ENCODE results near the gene MYO5C. TPM values are rescaled to one million over a fixed set of nuclear protein-coding genes. Genes with fewer than 3 reads are reported as not detected.
"Not testable (repeated sequence)": the region's sequence is repeated elsewhere in the genome, so short reads cannot be mapped to it uniquely, and the experiment has no call there.

The MYO5C gene
- polyA plus RNA-seq, 6 donors from 2014 or later, result 0.08 to 0.32 (median 0.22) TPM; not detected in 2

DNA sequence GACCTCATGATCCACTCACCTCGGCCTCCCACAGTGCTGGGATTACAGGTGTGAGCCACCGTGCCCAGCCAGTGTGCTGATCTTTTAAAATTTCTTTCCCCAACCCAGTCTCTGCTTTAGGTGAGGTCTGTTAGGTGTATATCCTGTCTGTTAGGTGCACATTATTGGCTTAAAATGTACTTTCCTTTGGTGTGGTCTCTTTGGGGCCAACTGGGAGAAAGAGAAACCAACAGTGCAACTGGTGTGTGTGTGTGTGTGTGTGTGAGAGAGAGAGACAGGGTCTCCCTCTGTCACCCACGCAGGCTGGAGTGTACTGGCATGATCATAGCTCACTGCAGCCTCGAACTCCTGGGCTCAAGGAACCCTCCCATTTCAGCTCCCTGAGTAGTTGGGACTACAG is 54.1 kb downstream of the MYO5C start:
- Mint-ChIP-seq H3K4me3 (no peak overlapping the region), H3K4me1 (peaks cover 38 to 51% (median 45%) of the 10 kb centered on the region in 3 donors), H3K36me3 (no peaks in the 10 kb centered on the region), H3K27me3 (no peaks in the 10 kb centered on the region), H3K9me3 (peaks cover 0 to 3% (median 0%) of the 10 kb centered on the region in 7 donors), H3K27ac (peak overlapping the region in 3 of 6 donors; percentile 38 to 81 (median 57))
- ATAC-seq (ENCODE audit: low read depth in 2 of 2) (no peak), DNase-seq (no peak)

DNA sequence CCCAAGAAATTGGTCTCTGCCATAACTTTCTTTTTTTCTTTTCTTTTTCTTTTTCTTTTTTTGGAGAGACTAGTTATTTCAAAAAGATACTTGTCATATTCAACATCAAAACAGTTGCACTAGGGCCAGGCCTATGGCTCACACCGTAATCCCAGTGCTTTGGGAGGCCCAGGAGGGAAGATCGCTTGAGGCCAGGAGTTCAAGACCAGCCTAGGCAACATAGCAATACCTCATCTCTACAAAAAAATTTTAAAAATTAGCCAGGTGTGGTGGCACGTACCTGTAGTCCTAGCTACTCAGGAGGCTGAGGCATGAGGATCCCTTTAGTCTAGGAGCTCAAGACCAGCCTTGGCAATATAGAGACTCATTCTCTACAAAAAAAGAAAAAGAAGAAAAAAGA is 55.4 kb downstream of the MYO5C start:
- no peak overlapping the region for H3K27ac Mint-ChIP-seq
- peaks cover 0 to 3% (median 0%) of the 10 kb centered on the region in 7 donors for H3K9me3 Mint-ChIP-seq
- DNase-seq (no peak), ATAC-seq (ENCODE audit: low read depth in 2 of 2) (no peak)
- H3K4me1 Mint-ChIP-seq, result peaks cover 49 to 62% (median 59%) of the 10 kb centered on the region in 3 donors
- H3K4me3 Mint-ChIP-seq, result peak overlapping the region in 1 of 8 donors; percentile 54
- H3K27me3 Mint-ChIP-seq, result no peaks in the 10 kb centered on the region
- no peaks in the 10 kb centered on the region for H3K36me3 Mint-ChIP-seq

DNA sequence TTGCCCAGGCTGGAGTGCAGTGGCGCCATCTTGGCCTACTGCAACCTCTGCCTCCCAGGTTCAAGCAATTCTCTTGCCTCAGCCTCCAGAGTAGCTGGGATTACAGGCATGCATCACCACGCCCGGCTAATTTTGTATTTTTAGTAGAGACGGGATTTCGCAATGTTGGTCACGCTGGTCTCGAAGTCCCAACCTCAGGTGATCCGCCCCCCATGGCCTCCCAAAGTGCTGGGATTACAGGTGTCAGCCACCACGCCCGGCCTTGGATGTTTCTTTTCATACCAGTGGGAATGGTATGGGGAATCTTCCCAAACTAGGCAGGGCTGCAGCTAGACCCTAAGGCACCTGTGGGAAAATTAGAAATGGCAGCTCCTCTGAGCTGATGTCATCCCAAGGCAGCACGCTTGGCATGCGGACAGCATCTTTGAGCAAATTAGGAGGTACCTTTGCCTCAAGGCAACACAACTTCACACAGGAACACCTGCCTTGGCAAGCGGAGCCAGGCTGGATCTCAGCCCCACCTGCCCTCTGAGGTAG is 56.5 kb downstream of the MYO5C start:
- H3K36me3 Mint-ChIP-seq; H3K27me3 Mint-ChIP-seq; H3K9me3 Mint-ChIP-seq; H3K4me3 Mint-ChIP-seq; DNase-seq; ATAC-seq (ENCODE audit: low read depth in 2 of 2): not testable (repeated sequence)
- peaks cover 53 to 70% (median 61%) of the 10 kb centered on the region in 3 donors for H3K4me1 Mint-ChIP-seq
- peak overlapping the region in 3 of 6 donors; percentile 14 to 100 (median 100) for H3K27ac Mint-ChIP-seq

DNA sequence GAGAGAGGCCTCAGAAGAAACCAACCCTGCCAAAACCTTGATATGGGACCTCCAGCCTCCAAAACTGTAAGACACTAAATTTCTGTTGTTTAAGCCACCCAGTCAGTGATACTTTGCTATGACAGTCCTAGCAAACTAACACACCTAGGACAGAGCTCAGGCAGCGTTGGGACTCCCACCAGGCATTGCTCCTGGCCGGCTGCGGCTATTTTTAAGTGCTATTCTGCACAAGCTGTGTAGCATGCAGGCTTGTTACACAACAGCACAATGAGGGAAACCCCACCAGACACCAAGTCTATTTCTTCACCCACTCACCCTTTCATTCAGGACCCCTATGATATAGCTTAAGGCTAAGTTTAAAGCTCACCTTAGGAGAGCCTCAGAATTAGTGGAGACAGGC is 57.5 kb downstream of the MYO5C start:
- peaks cover 58 to 74% (median 66%) of the 10 kb centered on the region in 3 donors for H3K4me1 Mint-ChIP-seq
- H3K4me3 Mint-ChIP-seq, result no peak overlapping the region
- no peaks in the 10 kb centered on the region for H3K27me3 Mint-ChIP-seq
- H3K27ac Mint-ChIP-seq, result peak overlapping the region in 5 of 6 donors; percentile 75 to 100 (median 100)
- peaks cover 0 to 3% (median 0%) of the 10 kb centered on the region in 7 donors for H3K9me3 Mint-ChIP-seq
- H3K36me3 Mint-ChIP-seq, result no peaks in the 10 kb centered on the region
- DNase-seq (no peak), ATAC-seq (ENCODE audit: low read depth in 2 of 2) (no peak)

DNA sequence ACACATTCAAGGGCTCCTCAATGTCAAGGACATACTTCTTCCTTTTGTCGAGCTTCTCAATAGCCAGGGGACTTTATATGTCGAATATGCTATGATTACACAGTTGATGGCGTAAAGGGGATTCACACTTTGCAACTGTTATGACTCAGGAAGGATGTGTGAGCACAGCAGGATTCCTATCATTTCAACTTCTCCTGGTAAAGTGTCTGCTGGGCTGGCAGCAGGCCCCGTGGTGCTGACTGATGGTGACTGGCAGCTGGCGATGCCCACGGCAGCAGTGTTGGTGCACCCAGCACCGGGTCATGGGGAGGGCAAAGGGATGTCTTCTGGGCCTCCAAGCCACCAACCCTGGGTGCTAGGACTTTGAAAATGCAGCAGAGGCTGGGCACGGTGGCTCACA is 59.6 kb downstream of the MYO5C start:
- Mint-ChIP-seq H3K9me3 (no peaks in the 10 kb centered on the region), H3K4me1 (peaks cover 60 to 74% (median 72%) of the 10 kb centered on the region in 3 donors), H3K36me3 (no peaks in the 10 kb centered on the region), H3K27me3 (no peaks in the 10 kb centered on the region), H3K4me3 (peak overlapping the region; percentile 68 to 96 (median 80)), H3K27ac (peak overlapping the region; percentile 95 to 100 (median 100))
- DNase-seq, result no peak
- peak in 1 of 2 donors; percentile 11 for ATAC-seq (ENCODE audit: low read depth in 2 of 2)

DNA sequence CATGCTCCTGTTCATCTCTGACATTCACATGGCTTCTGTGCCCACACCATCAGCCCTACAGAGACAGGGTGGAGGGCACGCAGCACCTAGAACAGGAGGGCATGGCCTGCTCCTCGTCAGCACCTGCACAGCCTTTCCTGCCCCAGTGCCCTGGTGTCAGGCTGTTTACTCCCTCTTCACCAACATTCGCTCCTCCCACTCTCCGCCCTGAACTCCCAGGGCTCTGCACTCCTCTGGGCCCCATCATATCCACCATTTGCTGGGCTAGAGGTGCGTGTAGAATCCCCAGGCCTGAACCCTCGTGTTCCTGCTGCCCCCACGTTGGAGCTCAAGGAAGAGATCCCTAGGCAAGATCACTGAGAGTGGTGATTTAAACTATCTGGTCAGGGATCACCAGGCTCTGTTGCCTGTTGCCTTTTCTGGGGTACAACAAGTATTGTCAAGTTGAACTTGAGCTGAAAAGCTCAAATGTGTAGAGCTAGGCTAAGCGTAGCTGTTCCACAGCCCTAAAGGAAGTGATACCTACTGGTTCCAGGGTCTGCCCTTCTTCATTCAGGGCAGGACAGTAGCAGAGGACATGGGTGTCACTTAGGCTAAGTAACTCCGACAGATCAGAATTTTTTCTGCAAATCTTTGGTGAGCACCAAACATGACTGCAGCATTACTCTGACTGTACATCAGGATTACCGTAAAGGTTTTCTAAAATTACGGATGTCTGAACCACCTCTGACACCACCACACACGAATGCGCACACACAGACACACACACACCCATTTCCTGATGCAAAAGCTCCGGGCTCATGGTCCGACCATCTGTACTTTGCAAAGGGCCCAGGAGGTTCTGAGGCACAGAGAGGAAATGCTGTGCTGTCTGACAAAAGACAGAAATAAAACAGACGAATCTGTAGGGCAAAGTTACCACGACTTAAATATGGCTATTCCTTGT is 60.7 kb downstream of the MYO5C start:
- Mint-ChIP-seq H3K9me3 (no peaks in the 10 kb centered on the region), H3K4me1 (peaks cover 60 to 81% (median 74%) of the 10 kb centered on the region in 3 donors), H3K4me3 (peak overlapping the region; percentile 70 to 96 (median 86)), H3K36me3 (no peaks in the 10 kb centered on the region), H3K27me3 (no peaks in the 10 kb centered on the region), H3K27ac (peak overlapping the region; percentile 99 to 100 (median 100))
- DNase-seq (peak; percentile 79), ATAC-seq (ENCODE audit: low read depth in 2 of 2) (peak; percentile 66 to 69)

DNA sequence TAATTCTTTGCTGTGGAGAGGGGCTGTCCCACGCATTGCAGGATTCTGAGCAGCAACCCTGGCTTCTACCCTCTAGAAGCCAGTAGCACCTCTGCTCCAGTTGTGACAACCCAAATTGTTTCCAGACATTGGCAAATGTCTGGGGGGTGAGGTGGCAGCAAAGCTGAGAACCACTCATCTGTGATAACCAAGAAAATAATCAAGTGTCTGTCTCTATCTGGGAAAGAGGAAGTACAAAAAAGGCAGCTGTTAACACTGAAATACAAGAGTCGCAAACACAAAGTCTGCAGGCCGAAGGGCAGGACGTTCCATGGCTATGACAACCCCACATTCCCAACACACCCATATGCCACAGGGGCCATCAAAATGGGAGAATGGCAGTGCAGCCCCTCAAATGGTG is 62.2 kb downstream of the MYO5C start:
- ATAC-seq (ENCODE audit: low read depth in 2 of 2) (peak; percentile 45 to 56), DNase-seq (peak; percentile 82)
- H3K27ac Mint-ChIP-seq, result peak overlapping the region; percentile 94 to 100 (median 100)
- H3K4me1 Mint-ChIP-seq, result peaks cover 58 to 90% (median 70%) of the 10 kb centered on the region in 3 donors
- no peaks in the 10 kb centered on the region for H3K9me3 Mint-ChIP-seq
- H3K27me3 Mint-ChIP-seq, result no peaks in the 10 kb centered on the region
- peak overlapping the region; percentile 70 to 96 (median 90) for H3K4me3 Mint-ChIP-seq
- H3K36me3 Mint-ChIP-seq, result no peaks in the 10 kb centered on the region

DNA sequence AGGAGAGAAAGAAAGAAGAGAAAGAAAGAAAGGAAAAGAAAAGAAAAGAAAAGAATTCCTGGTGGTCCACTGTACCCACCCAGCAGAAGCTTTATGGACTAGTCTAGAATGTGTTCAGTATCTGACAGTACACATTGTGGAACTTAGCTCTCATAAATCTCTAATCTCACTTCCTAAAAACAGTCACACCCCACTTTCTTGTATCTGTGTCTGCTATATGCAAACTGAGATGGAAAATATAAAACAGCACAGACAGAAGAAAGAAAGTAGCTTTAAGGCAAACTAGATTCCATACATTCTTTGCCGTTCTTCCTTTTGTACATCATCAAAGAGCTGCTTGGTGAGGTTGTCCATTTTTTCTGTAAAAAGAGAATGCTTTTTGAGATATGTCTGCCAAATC is 63.3 kb downstream of the MYO5C start:
- ATAC-seq (ENCODE audit: low read depth in 2 of 2) (peak; percentile 42 to 49), DNase-seq (peak; percentile 75)
- H3K4me1 Mint-ChIP-seq, result peaks cover 51 to 86% (median 63%) of the 10 kb centered on the region in 3 donors
- no peaks in the 10 kb centered on the region for H3K9me3 Mint-ChIP-seq
- H3K27me3 Mint-ChIP-seq, result no peaks in the 10 kb centered on the region
- no peaks in the 10 kb centered on the region for H3K36me3 Mint-ChIP-seq
- peak overlapping the region; percentile 78 to 91 (median 86) for H3K4me3 Mint-ChIP-seq
- H3K27ac Mint-ChIP-seq, result peak overlapping the region; percentile 99 to 100 (median 100)

DNA sequence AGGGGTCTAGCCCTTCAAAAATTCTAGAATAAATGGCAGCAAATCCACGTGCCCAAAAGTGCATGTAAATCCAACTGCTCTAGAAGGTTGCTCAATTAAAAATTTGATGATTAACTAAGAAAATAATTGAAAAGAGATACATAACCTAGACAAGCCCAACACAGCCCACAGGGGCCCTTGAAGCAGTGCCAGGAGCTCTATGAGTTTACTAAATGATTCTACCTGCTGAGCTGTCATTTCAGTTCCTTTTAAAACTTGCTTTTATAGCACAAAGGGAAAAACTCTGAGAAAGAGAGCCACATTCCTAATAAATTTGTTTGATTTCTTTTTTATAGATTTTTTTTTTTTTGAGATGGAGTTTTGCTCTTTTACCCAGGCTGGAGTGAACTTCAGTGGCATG is 65.5 kb downstream of the MYO5C start:
- Mint-ChIP-seq H3K4me1 (peaks cover 39 to 81% (median 53%) of the 10 kb centered on the region in 3 donors), H3K36me3 (no peaks in the 10 kb centered on the region), H3K27ac (peak overlapping the region; percentile 98 to 100 (median 100)), H3K9me3 (no peaks in the 10 kb centered on the region), H3K27me3 (no peaks in the 10 kb centered on the region), H3K4me3 (peak overlapping the region in 5 of 8 donors; percentile 29 to 88 (median 57))
- ATAC-seq (ENCODE audit: low read depth in 2 of 2) (no peak), DNase-seq (no peak)

DNA sequence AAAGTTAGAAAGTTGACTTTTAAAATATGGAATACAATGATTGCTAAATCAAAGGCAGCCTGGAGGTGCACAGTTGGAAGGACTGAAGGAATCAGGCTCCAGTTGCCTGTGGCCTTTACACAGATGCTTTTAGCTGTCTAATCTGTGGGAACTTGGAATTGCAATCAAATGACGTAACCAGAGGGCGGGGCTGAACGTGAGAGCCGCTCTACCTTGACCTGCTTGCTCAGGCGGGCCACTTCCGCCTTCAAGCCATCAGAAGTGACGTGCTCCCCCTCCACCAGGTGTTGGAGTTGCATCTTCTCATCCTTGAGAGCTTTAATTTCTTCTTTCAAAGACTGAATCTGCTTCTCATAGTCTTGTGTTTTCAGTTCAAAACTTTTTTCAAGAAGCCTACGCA is 66.7 kb downstream of the MYO5C start:
- H3K4me3 Mint-ChIP-seq, result peak overlapping the region; percentile 46 to 88 (median 66)

DNA sequence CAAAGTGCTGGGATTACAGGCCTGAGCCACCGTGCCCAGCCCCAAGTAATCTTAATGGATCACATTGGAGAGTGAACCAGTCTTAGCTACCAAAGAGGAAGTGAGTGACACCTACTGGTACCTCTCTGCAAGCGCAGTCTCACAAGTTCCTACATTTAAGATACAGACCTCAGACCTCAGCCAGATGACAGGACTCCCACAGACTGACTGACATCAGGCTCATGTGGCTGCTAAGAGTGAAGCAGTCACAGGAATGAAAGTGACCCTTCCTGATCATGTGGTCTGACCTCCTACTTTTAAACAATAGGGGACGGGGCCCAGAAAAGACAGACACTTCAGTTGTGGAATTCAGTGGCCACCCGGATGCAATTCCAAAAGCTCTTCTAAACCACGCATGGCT is 68.1 kb downstream of the MYO5C start:
- Mint-ChIP-seq H3K4me3 (peak overlapping the region in 6 of 8 donors; percentile 5 to 65 (median 40)), H3K9me3 (no peaks in the 10 kb centered on the region), H3K27ac (peak overlapping the region; percentile 97 to 100 (median 100)), H3K27me3 (no peaks in the 10 kb centered on the region), H3K36me3 (no peaks in the 10 kb centered on the region), H3K4me1 (peaks cover 32 to 84% (median 35%) of the 10 kb centered on the region in 3 donors)
- ATAC-seq (ENCODE audit: low read depth in 2 of 2) (peak; percentile 45 to 60), DNase-seq (peak; percentile 78)

More for the DNA sequence above, 66.7 kb downstream of the MYO5C start:
- Mint-ChIP-seq H3K27me3 (no peaks in the 10 kb centered on the region), H3K36me3 (no peaks in the 10 kb centered on the region), H3K27ac (peak overlapping the region; percentile 98 to 100 (median 100)), H3K9me3 (no peaks in the 10 kb centered on the region), H3K4me1 (peaks cover 38 to 80% (median 43%) of the 10 kb centered on the region in 3 donors)
- peak; percentile 71 to 78 for ATAC-seq (ENCODE audit: low read depth in 2 of 2)
- peak; percentile 94 for DNase-seq

DNA sequence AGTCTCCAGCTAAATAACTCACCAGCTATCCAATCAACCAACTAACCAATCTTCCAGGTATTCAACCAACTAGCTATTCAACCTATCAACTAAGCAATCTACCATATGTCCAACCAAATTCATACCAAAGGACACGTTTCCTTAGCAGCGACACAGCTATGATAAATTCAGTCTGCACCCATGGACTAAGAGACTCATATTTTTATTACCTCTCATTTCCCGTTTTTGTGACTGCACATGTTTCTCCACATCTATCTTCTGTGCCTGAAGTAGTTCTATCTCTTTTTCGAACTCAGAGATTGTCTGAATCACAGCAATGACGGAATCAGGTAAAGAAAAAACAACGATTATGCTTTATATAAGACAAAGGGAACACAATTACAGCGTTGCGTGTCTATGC is 70.4 kb downstream of the MYO5C start:
- H3K4me1 Mint-ChIP-seq, result peaks cover 39 to 83% (median 40%) of the 10 kb centered on the region in 3 donors
- ATAC-seq (ENCODE audit: low read depth in 2 of 2) (no peak), DNase-seq (no peak)
- no peaks in the 10 kb centered on the region for H3K36me3 Mint-ChIP-seq
- H3K27me3 Mint-ChIP-seq, result no peaks in the 10 kb centered on the region
- peak overlapping the region in 2 of 8 donors; percentile 39 to 75 for H3K4me3 Mint-ChIP-seq
- H3K9me3 Mint-ChIP-seq, result no peaks in the 10 kb centered on the region
- H3K27ac Mint-ChIP-seq, result peak overlapping the region; percentile 17 to 92 (median 70)

DNA sequence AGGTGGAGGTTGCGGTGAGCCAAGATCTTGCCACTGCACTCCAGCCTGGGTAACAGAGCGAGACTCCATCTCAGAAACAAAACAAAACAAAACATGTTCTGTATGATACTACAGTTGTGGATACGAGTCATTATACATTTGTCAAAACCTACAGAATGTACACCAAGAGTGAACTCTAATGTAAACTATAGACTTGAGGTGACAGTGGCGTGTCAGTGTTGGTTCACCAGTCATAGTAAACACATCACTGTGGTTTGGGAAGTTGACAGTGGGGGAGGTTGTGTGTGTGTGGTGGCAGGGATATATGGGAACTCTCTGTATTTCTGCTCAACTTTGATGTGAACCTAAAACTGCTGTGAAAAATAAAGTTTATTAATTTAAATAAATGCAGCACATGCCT is 71.4 kb downstream of the MYO5C start:
- no peaks in the 10 kb centered on the region for H3K36me3 Mint-ChIP-seq
- peaks cover 39 to 82% (median 45%) of the 10 kb centered on the region in 3 donors for H3K4me1 Mint-ChIP-seq
- H3K9me3 Mint-ChIP-seq, result no peaks in the 10 kb centered on the region
- peak overlapping the region in 5 of 6 donors; percentile 25 to 77 (median 66) for H3K27ac Mint-ChIP-seq
- ATAC-seq (ENCODE audit: low read depth in 2 of 2) (no peak), DNase-seq (no peak)
- peak overlapping the region in 1 of 8 donors; percentile 72 for H3K4me3 Mint-ChIP-seq
- H3K27me3 Mint-ChIP-seq, result no peaks in the 10 kb centered on the region
